ENCODE data around the gene ERBIN.
"Not testable (repeated sequence)": the region's sequence is repeated elsewhere in the genome, so short reads cannot be mapped to it uniquely, and the experiment has no call there.

Gene ERBIN

DNA sequence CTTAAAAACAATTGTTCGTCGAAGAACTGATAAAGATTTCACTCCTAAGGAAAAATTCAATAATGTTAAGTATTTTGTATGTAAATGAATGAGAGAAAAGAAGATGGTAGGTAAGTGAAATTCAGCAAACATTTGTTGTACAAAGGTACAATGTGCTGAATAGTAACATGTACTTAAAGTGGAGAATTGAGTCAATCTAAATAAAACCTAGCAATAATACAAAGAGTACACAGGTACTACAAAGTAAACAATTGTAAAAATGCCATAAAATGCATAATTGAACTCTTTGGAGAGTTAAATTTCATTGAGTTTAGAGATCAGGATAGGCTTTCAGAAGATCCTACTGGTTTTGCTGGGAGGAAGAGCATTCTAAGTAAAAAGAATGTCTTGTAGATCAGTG is 82.9 kb downstream of the ERBIN start:
- peak; percentile 33 for FAIRE-seq

DNA sequence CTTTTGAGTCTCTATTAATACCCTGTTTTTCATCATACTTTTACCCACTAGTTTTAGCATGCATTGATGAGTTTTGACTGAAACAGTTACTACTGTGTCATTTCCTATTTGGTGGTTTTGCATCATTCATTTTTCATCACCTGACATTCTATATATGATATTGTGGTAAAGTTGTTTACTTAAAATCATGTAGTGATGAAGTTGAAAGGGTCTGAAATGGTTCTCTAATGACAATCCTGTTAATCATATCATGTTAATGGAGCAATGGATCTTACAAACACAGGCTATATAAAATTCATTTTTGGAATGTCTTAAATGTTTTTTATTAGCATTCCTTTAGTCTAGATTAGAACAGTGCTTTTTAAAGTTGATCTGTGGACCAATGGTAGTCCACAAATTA is 84.1 kb downstream of the ERBIN start:
- FAIRE-seq: no peak

DNA sequence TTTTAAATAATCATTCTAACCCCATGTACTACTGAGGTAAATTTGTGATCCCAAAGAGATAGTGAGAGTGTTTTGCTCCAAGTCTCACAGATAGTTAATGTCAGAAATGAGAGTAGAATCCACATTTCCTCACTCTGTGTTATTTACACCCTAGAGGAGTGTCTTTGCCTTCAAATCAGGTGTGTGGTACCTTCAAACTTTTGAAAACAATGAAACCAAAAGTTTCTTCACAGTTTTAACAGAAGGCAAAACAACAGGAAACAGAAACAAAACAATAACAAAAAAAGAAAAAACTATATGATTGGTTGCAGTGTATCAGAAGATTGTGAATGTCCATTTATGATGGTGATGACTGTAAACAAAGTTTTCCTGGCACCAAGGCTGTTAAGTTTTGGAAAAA is 85.9 kb downstream of the ERBIN start:
- no peak for FAIRE-seq

DNA sequence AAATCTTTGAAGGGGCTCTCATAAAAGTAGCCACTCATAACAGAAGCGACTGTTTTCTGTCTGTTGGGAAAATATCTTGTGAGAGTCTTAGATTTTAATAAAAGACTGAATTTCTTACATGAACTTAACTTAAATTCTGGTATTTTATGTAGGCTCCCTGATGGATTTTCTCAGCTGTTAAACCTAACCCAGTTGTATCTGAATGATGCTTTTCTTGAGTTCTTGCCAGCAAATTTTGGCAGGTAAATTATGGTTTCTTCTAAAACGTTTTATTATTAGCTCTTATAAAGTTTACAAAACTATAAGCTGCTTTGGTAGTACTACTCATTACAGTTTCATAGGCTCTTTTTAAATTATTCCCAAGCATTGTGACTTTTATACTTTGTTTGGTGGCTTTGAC is 87.0 kb downstream of the ERBIN start:
- peak; percentile 11 for FAIRE-seq

DNA sequence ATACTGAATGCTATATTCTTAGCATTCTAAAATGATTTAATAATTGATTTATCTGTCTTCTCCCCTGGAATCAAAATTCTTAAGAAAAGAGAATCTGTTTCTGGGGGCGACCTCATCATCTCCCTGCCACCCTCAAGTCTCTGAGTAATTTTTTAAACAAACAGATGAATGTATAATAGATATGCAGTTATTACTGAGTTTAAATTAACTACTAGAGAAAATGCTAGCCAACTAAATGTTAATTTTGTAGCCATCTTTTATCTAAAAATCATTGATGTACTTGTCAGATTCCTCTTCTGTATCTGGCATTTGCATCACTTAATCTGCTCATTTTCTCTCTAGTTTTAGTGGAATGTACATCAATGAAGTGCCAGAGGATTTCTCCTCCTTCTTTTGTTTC is 87.5 kb downstream of the ERBIN start:
- FAIRE-seq: no peak

DNA sequence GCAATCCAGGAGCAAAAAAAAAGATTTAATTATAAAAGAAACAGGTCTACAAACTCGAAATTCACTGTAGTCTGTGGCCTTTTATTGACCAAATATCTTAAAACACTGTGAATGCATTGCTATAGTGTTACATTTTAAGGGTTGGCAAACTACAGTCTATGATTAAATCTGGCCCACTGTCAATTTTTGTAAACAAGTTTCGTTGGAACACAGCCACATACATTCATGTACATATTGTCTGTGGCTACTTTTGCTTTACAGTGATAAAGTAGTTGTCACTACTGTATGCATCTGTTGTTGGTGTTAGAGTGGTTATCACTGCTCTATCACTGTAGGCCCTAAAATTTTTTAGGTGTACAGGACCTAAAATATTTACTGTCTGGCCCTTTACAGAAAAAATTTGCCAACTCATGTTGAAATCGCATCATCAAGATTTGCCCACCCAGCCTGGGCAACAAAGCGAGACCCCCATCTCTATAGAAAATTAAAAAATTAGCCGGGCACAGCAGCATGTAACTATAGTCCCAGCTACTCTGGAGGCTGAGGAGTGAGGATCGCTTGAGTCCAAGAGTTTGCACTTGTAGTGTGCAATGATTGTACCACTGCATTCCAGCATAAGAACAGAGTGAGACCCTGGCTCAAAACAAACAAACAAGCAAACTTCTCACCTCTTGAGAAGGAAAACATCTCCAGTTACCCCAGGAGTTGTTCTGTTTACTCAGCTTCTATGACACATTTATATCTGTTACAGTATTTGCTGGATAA is 89.0 kb downstream of the ERBIN start:
- FAIRE-seq: no peak

DNA sequence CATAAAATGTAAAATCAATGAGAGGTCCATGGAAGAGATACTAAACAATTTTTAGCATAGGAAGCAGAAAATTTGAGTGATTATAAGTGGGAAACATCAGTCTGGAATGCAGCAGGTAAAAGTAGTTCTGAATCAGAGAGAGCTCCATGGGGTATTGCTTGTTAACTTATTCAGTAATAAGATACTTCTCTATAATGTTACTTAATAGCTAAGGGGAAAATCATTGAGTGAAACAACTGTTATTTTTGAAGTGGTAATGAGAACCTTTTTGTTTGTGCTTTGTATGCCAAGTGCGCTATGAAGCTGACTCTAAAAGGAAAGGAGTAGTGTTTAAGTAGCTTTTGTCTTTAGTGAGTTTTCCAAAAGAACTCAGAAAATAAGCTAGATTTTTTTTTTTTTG is 95.2 kb downstream of the ERBIN start:
- FAIRE-seq: peak; percentile 25

DNA sequence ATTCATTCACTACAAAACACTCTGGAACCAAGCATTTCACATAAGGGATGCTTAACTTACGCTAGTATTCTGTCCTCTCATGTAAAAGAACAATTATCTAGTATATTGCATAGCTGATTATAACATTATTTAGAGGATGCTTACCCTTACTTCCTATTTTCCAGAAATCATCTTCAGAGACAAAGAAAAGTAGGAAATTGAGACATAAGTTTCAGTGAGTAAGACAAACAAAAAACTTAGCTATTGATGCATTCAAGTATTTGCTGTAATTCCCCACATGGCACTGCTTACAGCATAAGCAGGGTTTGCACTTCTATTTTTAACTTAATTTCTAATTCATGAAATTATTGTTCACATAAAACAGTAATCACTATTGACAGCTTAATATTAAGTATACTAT is 112.9 kb downstream of the ERBIN start:
- FAIRE-seq: no peak

DNA sequence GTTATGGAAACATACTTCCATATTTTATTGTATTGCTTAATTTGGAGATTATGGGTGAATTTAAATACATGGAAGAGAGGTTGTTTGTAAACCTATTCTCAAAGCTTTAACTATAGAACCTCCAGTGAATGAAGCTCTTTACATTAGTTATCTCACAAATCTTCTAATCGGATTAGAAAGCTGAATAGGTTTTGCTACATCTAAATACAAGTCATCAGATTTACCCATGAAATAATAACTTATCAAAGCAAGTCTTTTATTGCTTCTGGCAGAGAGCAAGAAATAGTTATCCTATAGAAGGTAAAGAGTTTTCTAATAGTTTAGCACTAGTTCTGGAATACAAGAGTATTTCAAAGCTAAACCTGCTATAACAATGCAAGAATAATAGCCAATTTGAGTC is 113.3 kb downstream of the ERBIN start:
- FAIRE-seq: no peak

DNA sequence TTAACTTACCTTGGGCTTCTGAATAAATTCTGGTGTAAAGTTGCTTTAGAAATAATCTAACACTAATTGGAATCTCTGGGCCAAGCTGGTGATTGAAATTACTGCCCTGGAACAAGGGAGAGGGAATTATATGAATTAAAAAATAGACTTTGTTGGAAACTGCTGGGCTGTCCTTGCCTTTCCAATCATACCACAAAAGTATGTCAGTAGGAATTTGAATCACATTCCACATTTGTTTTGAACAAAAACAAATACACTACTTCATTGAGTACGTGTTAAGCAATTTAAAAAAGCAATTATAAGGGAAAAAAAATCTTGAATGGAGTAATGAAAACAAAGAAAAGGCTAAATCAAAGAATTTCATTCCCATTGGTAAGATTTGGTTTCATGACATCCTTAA is 115.3 kb downstream of the ERBIN start:
- no peak for FAIRE-seq

DNA sequence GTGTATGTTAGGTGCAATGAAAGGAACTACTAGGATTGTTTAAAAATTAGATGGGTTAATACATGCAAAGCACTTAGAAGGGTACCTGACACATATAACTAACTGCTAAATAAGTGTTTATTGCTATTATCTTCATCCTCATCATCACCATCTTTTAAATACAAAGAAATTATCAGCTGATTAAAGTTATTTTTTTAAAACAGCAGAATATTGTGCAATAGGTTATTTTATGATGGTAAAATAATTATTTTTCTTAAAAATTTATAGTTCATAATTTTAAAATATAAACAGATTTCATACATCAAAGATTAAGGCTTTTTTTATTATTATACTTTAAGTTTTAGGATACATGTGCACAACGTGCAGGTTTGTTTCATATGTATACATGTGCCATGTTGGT is 130.9 kb downstream of the ERBIN start:
- peak; percentile 23 for FAIRE-seq

DNA sequence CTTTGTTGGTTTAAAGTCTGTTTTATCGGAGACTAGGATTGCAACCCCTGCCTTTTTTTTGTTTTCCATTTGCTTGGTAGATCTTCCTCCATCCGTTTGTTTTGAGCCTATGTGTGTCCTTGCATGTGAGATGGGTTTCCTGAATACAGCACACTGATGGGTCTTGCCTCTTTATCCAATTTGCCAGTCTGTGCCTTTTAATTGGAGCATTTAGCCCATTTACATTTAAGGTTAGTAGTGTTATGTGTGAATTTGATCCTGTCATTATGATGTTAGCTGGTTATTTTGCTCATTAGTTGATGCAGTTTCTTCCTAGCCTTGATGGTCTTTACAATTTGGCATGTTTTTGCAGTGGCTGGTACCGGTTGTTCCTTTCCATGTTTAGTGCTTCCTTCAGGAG is 134.9 kb downstream of the ERBIN start:
- not testable (repeated sequence) for FAIRE-seq

DNA sequence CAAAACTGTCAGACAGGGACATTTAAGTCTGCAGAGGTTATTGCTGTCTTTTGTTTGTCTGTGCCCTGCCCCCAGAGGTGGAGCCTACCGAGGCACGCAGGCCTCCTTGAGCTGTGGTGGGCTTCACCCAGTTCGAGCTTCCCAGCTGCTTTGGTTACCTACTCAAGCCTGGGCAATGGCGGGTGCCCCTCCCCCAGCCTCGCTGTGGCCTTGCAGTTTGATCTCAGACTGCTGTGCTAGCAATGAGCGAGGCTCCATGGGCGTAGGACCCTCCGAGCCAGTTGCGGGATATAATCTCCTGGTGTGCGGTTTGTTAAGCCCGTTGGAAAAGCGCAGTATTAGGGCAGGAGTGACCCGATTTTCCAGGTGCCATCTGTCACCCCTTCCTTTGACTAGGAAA is 136.7 kb downstream of the ERBIN start:
- not testable (repeated sequence) for FAIRE-seq

DNA sequence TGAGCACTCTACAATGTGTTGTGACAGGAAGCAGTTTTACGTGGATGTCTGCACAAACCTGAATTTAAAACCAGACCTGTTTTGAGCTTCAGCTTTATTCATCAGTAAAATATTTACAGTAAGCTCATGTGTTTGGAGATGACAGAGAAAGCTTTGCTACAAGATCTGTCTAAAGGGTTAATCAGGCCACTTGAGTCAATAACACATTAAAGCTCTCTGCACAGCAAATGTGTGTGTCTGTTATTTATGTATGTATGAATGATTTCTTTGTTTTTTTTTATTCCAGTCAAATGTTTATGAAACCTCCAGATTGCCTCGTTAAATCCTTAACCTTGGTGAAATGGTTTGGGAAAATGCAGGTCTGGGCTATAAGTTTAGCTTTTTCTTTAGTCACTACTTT is 140.5 kb downstream of the ERBIN start:
- no peak for FAIRE-seq

DNA sequence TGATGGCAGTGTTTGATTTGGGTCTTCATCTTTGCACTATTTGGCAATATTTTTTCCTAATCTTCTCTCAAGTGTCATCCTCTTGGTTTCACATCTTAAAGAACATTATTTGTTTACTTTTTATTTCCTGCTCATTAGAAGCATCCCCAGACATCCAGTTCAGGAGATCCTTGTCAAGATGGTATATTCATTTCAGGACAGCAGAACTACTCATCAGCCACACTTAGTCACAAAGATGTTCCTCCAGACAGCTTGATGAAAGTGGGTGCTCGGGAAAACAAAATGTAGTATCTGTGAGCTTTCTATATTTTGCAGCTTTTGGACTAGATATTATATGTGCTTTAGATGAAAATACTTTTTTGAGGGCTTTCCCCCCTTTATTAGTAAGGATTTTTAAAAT is 145.7 kb downstream of the ERBIN start:
- no peak for FAIRE-seq

DNA sequence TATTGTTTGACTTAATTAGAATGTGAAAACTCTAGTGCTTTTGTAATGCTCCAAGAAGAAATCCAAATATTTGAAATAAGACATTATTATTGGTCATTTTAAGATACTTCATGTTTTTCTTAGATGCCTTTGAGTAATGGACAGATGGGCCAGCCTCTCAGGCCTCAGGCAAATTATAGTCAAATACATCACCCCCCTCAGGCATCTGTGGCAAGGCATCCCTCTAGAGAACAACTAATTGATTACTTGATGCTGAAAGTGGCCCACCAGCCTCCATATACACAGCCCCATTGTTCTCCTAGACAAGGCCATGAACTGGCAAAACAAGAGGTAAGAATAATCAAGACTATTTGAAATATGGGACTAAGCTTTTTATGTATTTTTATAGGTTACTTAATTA is 148.5 kb downstream of the ERBIN start:
- FAIRE-seq: no peak

DNA sequence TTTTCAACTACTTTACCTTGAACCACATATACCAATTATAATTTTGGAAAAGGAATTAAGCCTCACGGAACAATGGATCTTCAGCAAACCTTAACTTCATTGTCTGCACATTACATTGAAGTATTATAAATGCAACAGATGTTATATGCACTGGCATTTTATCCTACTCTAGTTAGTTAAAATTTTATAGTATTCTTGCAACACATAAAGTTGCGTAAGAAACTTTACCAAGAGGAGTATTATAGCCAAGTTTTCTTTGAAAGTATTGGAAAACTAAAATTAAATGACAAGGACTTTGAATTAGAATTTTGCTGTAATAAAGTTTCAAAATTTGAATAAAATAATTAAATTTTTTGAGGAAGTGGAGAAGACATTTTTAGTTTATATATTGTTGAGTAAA is 154.3 kb downstream of the ERBIN start:
- FAIRE-seq: peak; percentile 70

DNA sequence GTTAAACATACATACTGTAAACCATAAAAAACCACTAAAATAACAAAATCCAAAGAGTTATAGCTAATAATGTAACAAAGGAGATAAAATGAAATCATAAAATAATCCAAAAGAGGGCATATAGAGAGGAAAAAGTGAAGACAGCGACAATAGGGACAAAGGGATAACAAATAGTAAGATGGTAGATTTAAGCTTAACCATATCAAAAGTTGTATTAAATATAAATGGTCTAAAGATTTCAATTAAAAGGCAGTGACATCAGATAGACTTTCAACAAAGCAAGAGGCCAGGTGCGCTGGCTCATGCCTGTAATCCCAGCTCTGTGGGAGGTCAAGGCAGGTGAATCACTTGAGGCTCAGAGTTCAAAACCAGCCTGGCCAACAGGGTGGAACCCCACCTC is 163.0 kb downstream of the ERBIN start:
- FAIRE-seq: no peak

DNA sequence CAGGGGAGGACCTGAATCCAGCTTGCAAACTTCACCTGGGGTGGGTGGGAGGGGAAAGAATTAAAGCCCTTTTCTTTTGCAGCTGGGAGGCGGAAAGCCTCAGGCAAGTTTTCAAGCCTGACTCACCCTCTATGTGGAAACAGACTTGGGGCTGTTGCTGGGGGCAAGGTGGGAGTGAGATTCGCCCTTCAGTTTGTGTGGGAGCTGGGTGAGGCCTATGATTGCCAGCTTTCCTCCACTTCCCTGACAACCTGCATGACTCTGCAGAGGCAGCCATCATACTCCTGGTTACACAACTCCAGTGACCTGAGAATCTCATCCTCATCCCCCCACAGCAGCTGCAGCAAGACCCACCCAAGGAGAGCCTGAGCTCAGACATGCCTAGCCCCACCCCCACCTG is 174.5 kb downstream of the ERBIN start:
- FAIRE-seq: no peak

DNA sequence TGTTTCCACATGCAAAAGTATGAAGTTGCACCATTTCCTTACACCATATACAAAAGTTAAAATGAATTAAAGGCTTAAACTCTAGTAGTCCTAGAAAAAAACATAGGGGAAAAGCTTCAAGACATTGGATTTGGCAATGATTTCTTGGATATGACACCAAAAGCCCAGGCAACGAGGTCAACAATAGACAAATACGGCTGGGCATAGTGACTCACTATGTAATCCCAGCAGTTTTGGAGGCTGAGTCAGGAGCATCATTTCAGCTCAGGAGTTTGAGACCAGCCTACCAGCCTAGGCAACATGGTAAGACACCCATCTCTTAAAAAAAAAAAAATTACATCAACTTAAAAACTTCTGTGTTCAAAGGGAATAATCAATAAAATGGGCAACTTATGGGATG is 186.8 kb downstream of the ERBIN start:
- FAIRE-seq: no peak

DNA sequence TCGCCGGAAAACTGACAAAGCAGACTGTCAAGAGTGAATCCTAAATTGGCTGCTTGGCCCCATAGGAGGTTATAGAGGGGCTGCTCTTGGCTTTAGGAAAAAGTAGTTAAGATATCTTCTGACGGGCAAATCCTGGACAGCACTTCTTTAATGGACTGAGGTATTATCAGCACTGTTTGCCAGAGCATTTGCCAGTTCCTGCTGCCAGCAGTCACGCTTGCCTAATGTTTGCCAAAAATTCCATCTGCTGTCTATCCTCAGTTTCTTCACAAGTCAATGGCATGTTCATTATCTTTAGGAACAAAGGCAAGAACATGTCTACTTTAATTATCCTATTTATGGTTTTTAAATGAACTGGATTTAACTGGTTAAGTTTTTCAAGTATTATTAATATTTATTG is 191.9 kb downstream of the ERBIN start:
- no peak for FAIRE-seq

DNA sequence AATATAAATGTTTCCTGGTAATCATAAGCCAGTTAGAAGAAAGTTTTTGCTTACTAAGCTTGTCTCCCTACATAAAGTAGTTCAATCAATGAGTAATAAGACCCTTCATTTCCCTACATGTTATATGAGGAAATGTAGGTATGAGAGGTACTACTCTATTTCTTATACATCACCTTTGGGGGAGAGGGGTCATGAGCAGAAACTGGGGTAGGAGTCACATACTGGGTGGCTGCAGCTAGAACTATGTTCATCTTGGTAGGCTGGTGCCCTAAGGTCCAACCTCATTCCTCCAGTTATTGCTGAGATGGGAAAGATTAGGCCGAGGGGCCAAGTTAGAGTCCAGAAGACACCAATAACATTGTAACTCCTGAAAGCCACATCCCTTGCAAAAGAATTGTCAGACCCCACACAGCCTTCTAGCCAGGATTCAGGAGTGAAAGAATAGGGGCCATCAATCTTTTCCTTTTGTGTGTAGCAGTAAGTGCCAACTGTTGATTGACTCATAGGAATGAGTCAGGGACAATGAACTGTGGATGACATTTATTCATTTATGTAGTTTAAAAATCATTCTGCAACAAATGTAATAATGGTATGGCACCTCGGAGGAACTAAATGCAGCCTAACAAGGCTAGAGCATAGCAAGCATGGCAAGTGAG is 196.1 kb downstream of the ERBIN start:
- no peak for FAIRE-seq

DNA sequence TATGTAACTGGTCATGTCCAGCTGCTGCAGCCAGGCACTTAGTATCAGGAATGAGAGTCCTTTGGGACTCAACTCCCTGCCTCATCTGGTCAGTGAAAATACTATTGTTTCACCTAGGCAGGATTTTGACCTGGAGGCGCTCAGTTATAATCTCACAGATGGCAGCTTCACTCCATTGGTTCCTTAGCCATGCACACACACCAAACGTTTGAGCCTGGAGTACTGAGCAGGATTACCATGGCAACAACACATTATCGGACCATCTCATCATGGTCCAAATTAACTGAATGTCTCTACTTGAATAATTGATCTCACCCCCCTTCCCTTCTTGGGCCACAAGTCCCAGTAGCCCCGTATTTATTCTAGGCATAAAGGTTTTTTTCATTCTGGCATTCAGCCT is 202.8 kb downstream of the ERBIN start:
- no peak for FAIRE-seq

DNA sequence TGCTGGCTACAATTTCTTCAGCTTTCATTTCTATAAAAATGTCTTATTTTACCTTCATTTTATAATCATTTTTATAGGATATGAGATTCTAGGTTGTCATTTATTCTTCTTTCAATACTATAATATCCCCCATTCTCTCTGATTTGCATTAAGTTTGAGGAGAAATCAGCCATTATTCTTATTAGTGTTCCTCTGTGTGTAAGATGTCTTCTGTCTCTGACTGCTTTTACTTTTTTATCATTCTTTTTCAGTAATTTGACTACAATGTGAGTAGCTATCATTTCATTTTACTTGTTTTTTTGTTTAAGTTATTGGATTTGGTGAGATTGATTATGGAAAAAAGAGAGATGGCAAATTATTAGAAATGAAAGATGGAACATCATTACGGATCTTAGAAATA is 204.1 kb downstream of the ERBIN start:
- FAIRE-seq: no peak

All from G401.6 (cell line).